A549 (cell line): ENCODE measurements around the gene DNHD1. TPM values are rescaled to one million over a fixed set of nuclear protein-coding genes. Genes with fewer than 3 reads are reported as not detected.

ENCODE experiments used
- ATAC-seq, 2 experiments: fragments of 200-7000 bp in 1 of 2; fragments of >200 bp in 1 of 2; cut with Nextera tagmentation in 1 of 2; cut with Tn5 transposase in 1 of 2; 3 replicates each; pipeline versions ENCODE4 v1.8.0 to v1.9.1; 2018 to 2020; ENCODE audit warnings: mild to moderate bottlenecking in 1 of 2, moderate library complexity in 1 of 2
- CTCF ChIA-PET: fragments of 300-600 bp; sonication (Branson Sonifier 250); formaldehyde crosslinking; extraction: SDS; loops from one replicate; lab custom pipeline; 2021; ENCODE audit warnings: antibody characterized with exemption, inconsistent platforms; lab: Yijun Ruan, JAX
- POLR2A ChIA-PET: fragments of 350-600 bp; formaldehyde crosslinking; extraction: SDS; loops from one replicate; lab custom pipeline; 2021; ENCODE audit warnings: antibody characterized with exemption, inconsistent platforms; lab: Yijun Ruan, JAX
- DNase-seq, 2 experiments: peaks; one replicate each; pipeline versions ENCODE4 v3.0.0 to v3.0.0-alpha.2; 2011 to 2016; ENCODE audit warnings: low read depth in 1 of 2, low spot score in 1 of 2
- FAIRE-seq: peaks from 2 replicates; lab custom pipeline; 2011; peaks lifted over from hg19 to GRCh38; lab: Jason Lieb, UNC
- H3K27ac ChIP-seq, 2 experiments: fragments of >200 bp; sonication (Bioruptor Twin); formaldehyde crosslinking; 3 replicates each; pipeline ENCODE4 v1.5.1; 2016 to 2017
- H3K4me1 ChIP-seq: fragments of >200 bp; sonication (Bioruptor Twin); formaldehyde crosslinking; 3 replicates; pipeline ENCODE4 v1.6.1; 2016
- H3K4me2 ChIP-seq: fragments of >200 bp; sonication (Bioruptor Twin); formaldehyde crosslinking; 3 replicates; pipeline ENCODE4 v1.6.1; 2016
- H3K4me3 ChIP-seq: fragments of >200 bp; sonication (Bioruptor Twin); formaldehyde crosslinking; 3 replicates; pipeline ENCODE4 v1.5.1; 2016
- H3K9me3 ChIP-seq: fragments of >200 bp; sonication (Bioruptor Twin); formaldehyde crosslinking; 3 replicates; pipeline ENCODE4 v1.6.1; 2016
- BCL3 ChIP-seq: fragments of >200 bp; sonication (Bioruptor Twin); formaldehyde crosslinking; IDR thresholded peaks from 3 replicates; pipeline ENCODE4 v1.6.1; 2016
- BHLHE40 ChIP-seq: IDR thresholded peaks from 2 replicates; pipeline ENCODE4 v1.6.1; 2012; ENCODE audit warnings: low read depth, low read length, inconsistent platforms
- CHD4 ChIP-seq: fragments of 200-600 bp; sonication (generic); IDR thresholded peaks from 2 replicates; pipeline ENCODE4 v1.6.1; 2016; ENCODE audit warnings: antibody characterized with exemption, mild to moderate bottlenecking, borderline replicate concordance
- E2F6 ChIP-seq: IDR thresholded peaks from 2 replicates; pipeline ENCODE4 v1.6.1; 2012; ENCODE audit warnings: low read depth, borderline replicate concordance
- EHMT2 ChIP-seq: fragments of 200-600 bp; sonication (generic); IDR thresholded peaks from 2 replicates; pipeline ENCODE4 v1.6.1; 2016; ENCODE audit warnings: antibody characterized with exemption, low read depth, mild to moderate bottlenecking, moderate library complexity
- EP300 ChIP-seq, 2 experiments: fragments of >200 bp; sonication (Bioruptor Twin); formaldehyde crosslinking; IDR thresholded peaks; 2 replicates in 1 of 2; 3 replicates in 1 of 2; pipeline ENCODE4 v1.6.1; 2016 to 2017
- FOSL2 ChIP-seq, 2 experiments: fragments of 450-650 bp in 1 of 2; fragments of >200 bp in 1 of 2; sonication (Bioruptor Twin) in 1 of 2; formaldehyde crosslinking; IDR thresholded peaks; 2 replicates each; pipeline versions ENCODE4 v1.5.0 to v1.6.1; 2016 to 2020; ENCODE audit warnings: mild to moderate bottlenecking in 1 of 2, moderate library complexity in 1 of 2
- FOXS1 ChIP-seq: fragments of 250-450 bp; sonication (Bioruptor Pico); IDR thresholded peaks from 2 replicates; pipeline ENCODE4 v1.5.0; 2020; ENCODE audit warnings: mild to moderate bottlenecking, moderate library complexity
- HMGXB4 ChIP-seq: fragments of 250-450 bp; sonication (Bioruptor Pico); IDR thresholded peaks from 2 replicates; pipeline ENCODE4 v1.5.0; 2021; ENCODE audit warnings: mild to moderate bottlenecking, moderate library complexity, borderline replicate concordance
- KDM1A ChIP-seq: fragments of 200-600 bp; sonication (generic); IDR thresholded peaks from 2 replicates; pipeline ENCODE4 v1.6.1; 2016; ENCODE audit warnings: low read depth, mild to moderate bottlenecking
- KDM5A ChIP-seq: fragments of 200-600 bp; sonication (generic); IDR thresholded peaks from 2 replicates; pipeline ENCODE4 v1.6.1; 2016; ENCODE audit warnings: antibody characterized with exemption, mild to moderate bottlenecking
- NPAS2 ChIP-seq: fragments of 250-450 bp; sonication (Bioruptor Pico); IDR thresholded peaks from 2 replicates; pipeline ENCODE4 v1.8.0; 2022; ENCODE audit warnings: mild to moderate bottlenecking, moderate library complexity, borderline replicate concordance
- POLR2AphosphoS2 ChIP-seq: conservative IDR thresholded peaks from 2 replicates; pipeline ENCODE4 v1.6.1; 2012; ENCODE audit warnings: low read length, improper control_type of control experiment, inconsistent platforms
- RAD21 ChIP-seq, 2 experiments: fragments of >200 bp in 1 of 2; sonication (Bioruptor Twin) in 1 of 2; formaldehyde crosslinking in 1 of 2; IDR thresholded peaks in 1 of 2; conservative IDR thresholded peaks in 1 of 2; 2 replicates in 1 of 2; 3 replicates in 1 of 2; pipeline ENCODE4 v1.6.1; 2012 to 2018; ENCODE audit warnings: inconsistent platforms in 1 of 2
- RCOR1 ChIP-seq: fragments of 150-350 bp; IDR thresholded peaks from 2 replicates; pipeline ENCODE4 v1.6.1; 2014; ENCODE audit warnings: antibody characterized with exemption, low read length, low read depth
- SMC3 ChIP-seq: fragments of >200 bp; sonication (Bioruptor Twin); formaldehyde crosslinking; IDR thresholded peaks from 3 replicates; pipeline ENCODE4 v1.6.1; 2018; ENCODE audit warnings: inconsistent platforms
- USF2 ChIP-seq: fragments of 450-650 bp; IDR thresholded peaks from 2 replicates; pipeline ENCODE4 v1.6.1; 2014; ENCODE audit warnings: antibody characterized with exemption
- ZFP36 ChIP-seq: fragments of 450-650 bp; IDR thresholded peaks from 2 replicates; pipeline ENCODE4 v1.6.1; 2014; ENCODE audit warnings: borderline replicate concordance; ENCODE audit not compliant: partially characterized antibody
- ZSCAN20 ChIP-seq: fragments of 250-450 bp; sonication (Bioruptor Pico); IDR thresholded peaks from 2 replicates; pipeline ENCODE4 v1.8.0; 2022; ENCODE audit warnings: mild to moderate bottlenecking, moderate library complexity
- WGBS: methylation state at CpG from one replicate; pipeline ENCODE4 v1.1.6; 2017; ENCODE audit errors: missing lambda C conversion rate; 5-methylcytosine and 5-hydroxymethylcytosine counted together
- polyA plus RNA-seq, 4 experiments: library from polyadenylated mRNA; depleted of rRNA in 3 of 4; stranded (reverse); fragments of >200 nt; fragmentation: RNase III in 1 of 4; extraction: RNeasy Plus Mini Kit Qiagen cat#74134 plus additional on column Dnase treatment in 1 of 4; gene quantifications; 2 replicates in 3 of 4; 3 replicates in 1 of 4; pipeline ENCODE4 v1.2.3, GENCODE V29; 2011 to 2017

The DNHD1 gene
- polyA plus RNA-seq, 2 of the 4 experiments (the other 2 are of a cell fraction), result 6.8 to 8.6 TPM

GRCh38 chr11:6565325-6565724 is 68.2 kb downstream of the DNHD1 start:
- CTCF ChIA-PET, result interaction anchor here (0.6 kb wide), 1 partner anchor 29 kb away, joined by 3 read pairs; no protein-coding TSS in a partner anchor
- 57% methylated on average over 2 of the region's 2 CpGs for WGBS

GRCh38 chr11:6565988-6566703 is 69.1 kb downstream of the DNHD1 start:
- no peak for FAIRE-seq
- H3K27ac ChIP-seq, result no peak overlapping the region
- POLR2A ChIA-PET, result no interaction called here
- TF ChIP-seq HMGXB4 (CRISPR knock-in tag), result no peak
- TF ChIP-seq RAD21 (conservative IDR thresholded peaks at IDR 0.05 in 1 of 2, IDR thresholded peaks at IDR 0.05 in 1 of 2), result no peak
- no peak for TF ChIP-seq RCOR1
- no peak for TF ChIP-seq FOSL2 (IDR thresholded peaks at IDR 0.05)
- TF ChIP-seq FOSL2 (CRISPR knock-in tag; IDR thresholded peaks at IDR 0.05), result no peak
- no peak for TF ChIP-seq CHD4
- TF ChIP-seq POLR2AphosphoS2, result no peak
- no peak overlapping the region for H3K4me2 ChIP-seq
- H3K9me3 ChIP-seq, result no peaks in the 10 kb centered on the region
- no peak overlapping the region for H3K4me3 ChIP-seq
- peaks cover 6% of the 10 kb centered on the region; the same call in 2 of the 3 replicates for H3K4me1 ChIP-seq
- no peak for DNase-seq
- 61% methylated on average over 3 of the region's 5 CpGs for WGBS
- CTCF ChIA-PET, result interaction anchor here (0.5 to 0.6 kb wide), 2 partner anchors 28 to 189 kb away, joined by 3 read pairs; no protein-coding TSS in a partner anchor
- no peak for ATAC-seq

More at GRCh38 chr11:6565325-6565724, 68.2 kb downstream of the DNHD1 start:
- FAIRE-seq, result no peak
- Histone ChIP-seq H3K4me1 (peaks cover 6% of the 10 kb centered on the region; the same call in 2 of the 3 replicates), H3K4me2 (no peak overlapping the region), H3K27ac (no peak overlapping the region)
- TF ChIP-seq EHMT2 (no peak), FOSL2 (IDR thresholded peaks at IDR 0.05) (no peak), FOSL2 (CRISPR knock-in tag; IDR thresholded peaks at IDR 0.05) (no peak), ZFP36 (no peak), E2F6 (no peak), SMC3 (no peak), NPAS2 (CRISPR knock-in tag) (no peak), KDM1A (no peak), ZSCAN20 (CRISPR knock-in tag) (no peak), FOXS1 (CRISPR knock-in tag) (no peak), USF2 (no peak), KDM5A (no peak), BCL3 (no peak), EP300 (IDR thresholded peaks at IDR 0.05) (no peak), BHLHE40 (no peak)
- TF ChIP-seq, all 56 proteins: peak for 0
- no peak for ATAC-seq
- Histone ChIP-seq H3K9me3 (no peaks in the 10 kb centered on the region), H3K4me3 (no peak overlapping the region)
- DNase-seq, result no peak
- POLR2A ChIA-PET, result no interaction called here
